Thyroid gland (tissue), 4 donors: ENCODE measurements around the gene CLEC2L. TPM values are rescaled to one million over a fixed set of nuclear protein-coding genes. Genes with fewer than 3 reads are reported as not detected.

Experiments
- DNase-seq, 2 donors: peaks; one replicate each; pipeline ENCODE4 v3.0.0-alpha.2; 2019
- H3K27ac ChIP-seq, 3 donors: fragments of 200-600 bp; sonication (generic); 1 replicate in 2 of 3; 2 replicates in 1 of 3; pipeline ENCODE4 v1.5.1; 2016 to 2019; ENCODE audit warnings: mild to moderate bottlenecking in 1 of 3, moderate library complexity in 1 of 3
- H3K27me3 ChIP-seq: fragments of 200-600 bp; sonication (generic); one replicate; pipeline ENCODE4 v1.5.1; 2019
- H3K36me3 ChIP-seq, 2 donors: fragments of 200-600 bp; sonication (generic); one replicate each; pipeline ENCODE4 v1.5.1; 2016 to 2019
- H3K4me1 ChIP-seq, 2 donors: fragments of 200-600 bp; sonication (generic); one replicate each; pipeline ENCODE4 v1.5.1; 2017 to 2019
- H3K4me3 ChIP-seq, 3 donors: fragments of 200-600 bp; sonication (generic); replicated peaks in 1 of 3; 1 replicate in 2 of 3; 2 replicates in 1 of 3; pipeline ENCODE4 v1.5.1; 2016; ENCODE audit warnings: mild to moderate bottlenecking in 1 of 3
- H3K9me3 ChIP-seq: fragments of 200-600 bp; sonication (generic); one replicate; pipeline ENCODE4 v1.5.1; 2017
- CTCF ChIP-seq, 6 experiments: fragments of 200-600 bp in 3 of 6; fragments of 450-650 bp in 3 of 6; sonication (generic) in 3 of 6; IDR thresholded peaks; one replicate each; pipeline ENCODE4 v1.5.1; 2016 to 2019; ENCODE audit warnings: antibody characterized with exemption in 6 of 6, mild to moderate bottlenecking in 2 of 6, inconsistent platforms in 1 of 6, moderate library complexity in 1 of 6
- POLR2A ChIP-seq, 2 donors: fragments of 450-650 bp; IDR thresholded peaks; one replicate each; pipeline ENCODE4 v1.6.1; 2017; ENCODE audit warnings: antibody characterized with exemption in 2 of 2, mild to moderate bottlenecking in 2 of 2, moderate library complexity in 1 of 2
- WGBS, 2 donors: methylation state at CpG; one replicate each; pipeline ENCODE4 v1.1.5; 2017; 5-methylcytosine and 5-hydroxymethylcytosine counted together
- intact Hi-C: fragments of 100-400 bp; cut with DNase I; formaldehyde crosslinking; loops from one replicate; pipeline ENCODE4 v1.15.1; 2023
- total RNA-seq, 4 donors: library from RNA; depleted of rRNA; stranded (reverse); fragments of >200 nt; gene quantifications; one replicate each; pipeline ENCODE4 v1.2.3, GENCODE V29; 2016

CLEC2L gene
- total RNA-seq, 4 donors from 2014 or later: not detected

DNA sequence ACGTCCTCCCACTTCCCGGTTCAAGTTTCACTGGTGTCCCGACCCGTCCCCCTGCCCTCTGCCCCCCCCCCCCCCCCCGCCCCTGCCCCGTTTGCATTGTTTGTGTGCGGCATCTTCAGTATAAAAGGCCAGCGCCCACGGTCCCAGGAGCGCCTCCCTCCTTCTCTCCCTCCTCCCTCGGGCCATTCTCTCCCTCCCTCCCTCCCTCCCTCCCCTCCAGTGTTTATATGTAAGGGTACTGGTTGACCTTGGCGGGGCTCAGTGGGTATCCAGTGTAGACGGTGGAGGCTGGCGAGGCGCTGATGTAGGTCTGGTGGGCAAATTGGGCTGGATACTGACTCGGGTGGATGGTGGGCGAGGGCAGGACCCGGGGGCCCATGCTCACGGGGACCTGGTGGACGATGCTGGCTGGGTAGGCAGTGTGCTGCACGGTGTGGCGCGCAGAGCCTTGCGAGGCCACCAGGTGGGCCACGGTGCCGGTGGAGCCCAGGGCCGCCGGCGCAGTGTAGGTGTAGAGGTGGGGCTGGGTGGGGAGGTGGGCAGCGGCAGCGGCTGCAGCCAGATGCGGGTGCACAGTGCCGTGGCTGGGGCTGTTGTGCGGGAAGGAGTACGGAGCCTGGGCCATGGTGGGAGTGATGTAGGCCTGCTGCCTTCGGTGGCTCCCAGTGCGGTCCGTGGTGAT is 49.4 kb downstream of the CLEC2L start:
- TF ChIP-seq POLR2A (IDR thresholded peaks at IDR 0.05) (no peak), CTCF (IDR thresholded peaks at IDR 0.05) (no peak)
- no peaks in the 10 kb centered on the region for H3K4me1 ChIP-seq
- H3K27ac ChIP-seq: no peak overlapping the region
- intact Hi-C loops: no loop called here
- DNase-seq: no peak
- no peaks in the 10 kb centered on the region for H3K27me3 ChIP-seq
- H3K9me3 ChIP-seq: no peaks in the 10 kb centered on the region
- H3K4me3 ChIP-seq: no peak overlapping the region
- 92 to 93% methylated on average over 38 of the region's 38 CpGs for WGBS, 2 donors
- peaks cover 18 to 19% of the 10 kb centered on the region in 2 donors for H3K36me3 ChIP-seq

DNA sequence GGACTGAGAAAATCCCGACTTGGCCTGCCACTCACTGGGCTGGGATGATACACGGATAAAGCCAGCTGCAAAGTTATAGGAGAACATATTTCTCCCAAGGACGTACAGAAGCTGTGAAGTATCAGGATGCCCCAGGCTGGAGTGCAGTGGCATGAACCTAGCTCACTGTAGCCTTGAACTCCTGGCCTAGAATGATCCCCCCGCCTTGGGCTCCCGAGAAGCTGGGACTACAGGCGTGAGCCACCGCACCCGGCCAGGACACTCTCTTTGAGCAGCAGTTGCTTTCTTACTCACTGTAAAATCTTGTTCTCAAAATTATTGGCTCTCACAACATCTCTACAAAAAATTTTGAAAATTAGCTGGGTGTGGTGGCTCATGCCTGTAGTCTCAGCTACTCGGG is 50.4 kb downstream of the CLEC2L start:
- TF ChIP-seq CTCF (IDR thresholded peaks at IDR 0.05) (no peak), POLR2A (IDR thresholded peaks at IDR 0.05) (no peak)
- H3K36me3 ChIP-seq: peaks cover 18 to 19% of the 10 kb centered on the region in 2 donors
- 96 to 97% methylated on average over 9 of the region's 9 CpGs for WGBS, 2 donors
- no peak overlapping the region for H3K4me3 ChIP-seq
- DNase-seq: no peak
- no peak overlapping the region for H3K27ac ChIP-seq
- intact Hi-C loops: no loop called here
- no peaks in the 10 kb centered on the region for H3K4me1 ChIP-seq
- no peaks in the 10 kb centered on the region for H3K9me3 ChIP-seq
- H3K27me3 ChIP-seq: no peaks in the 10 kb centered on the region

DNA sequence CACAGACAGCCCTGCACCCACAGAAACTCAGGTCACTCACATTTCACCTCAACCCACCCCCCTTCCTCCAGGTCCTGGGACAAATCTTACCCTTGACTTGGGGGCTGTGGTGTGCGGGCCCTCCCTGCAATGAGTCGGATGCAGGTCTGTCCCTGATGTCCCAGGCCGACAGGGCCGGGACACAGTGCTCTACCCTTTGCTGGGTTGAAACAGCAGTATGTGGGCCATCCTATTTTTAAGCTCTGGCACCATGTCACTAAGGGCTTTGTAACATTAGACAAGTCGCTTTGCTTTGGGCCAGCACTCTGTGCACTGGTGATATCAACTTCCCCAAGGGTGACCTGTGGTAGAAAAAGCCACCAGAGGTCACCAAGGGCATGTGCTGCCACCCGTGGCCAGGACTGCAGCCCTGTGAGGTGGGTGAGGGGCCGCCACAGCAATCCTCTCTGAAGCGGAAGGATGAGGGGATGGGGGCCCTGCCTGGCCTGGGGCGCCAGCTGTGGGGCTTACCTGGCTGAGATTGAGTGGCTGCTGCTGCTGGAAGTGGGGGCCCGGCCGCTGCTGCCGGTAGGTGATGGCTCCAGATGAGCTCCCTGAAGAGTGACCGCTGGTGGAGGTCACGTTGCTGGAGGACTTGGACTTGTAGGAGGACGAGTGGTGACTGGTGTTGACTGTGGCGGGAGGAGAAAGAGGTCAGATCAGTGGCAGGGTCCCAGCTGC is 51.3 kb downstream of the CLEC2L start:
- Histone ChIP-seq H3K36me3 (peaks cover 18 to 19% of the 10 kb centered on the region in 2 donors), H3K4me3 (no peak overlapping the region), H3K27ac (no peak overlapping the region), H3K27me3 (no peaks in the 10 kb centered on the region), H3K4me1 (no peaks in the 10 kb centered on the region), H3K9me3 (no peaks in the 10 kb centered on the region)
- TF ChIP-seq CTCF (IDR thresholded peaks at IDR 0.05) (no peak), POLR2A (IDR thresholded peaks at IDR 0.05) (no peak)
- DNase-seq: no peak
- intact Hi-C loops: no loop called here
- 90 to 92% methylated on average over 14 to 15 of the region's 16 CpGs for WGBS, 2 donors

DNA sequence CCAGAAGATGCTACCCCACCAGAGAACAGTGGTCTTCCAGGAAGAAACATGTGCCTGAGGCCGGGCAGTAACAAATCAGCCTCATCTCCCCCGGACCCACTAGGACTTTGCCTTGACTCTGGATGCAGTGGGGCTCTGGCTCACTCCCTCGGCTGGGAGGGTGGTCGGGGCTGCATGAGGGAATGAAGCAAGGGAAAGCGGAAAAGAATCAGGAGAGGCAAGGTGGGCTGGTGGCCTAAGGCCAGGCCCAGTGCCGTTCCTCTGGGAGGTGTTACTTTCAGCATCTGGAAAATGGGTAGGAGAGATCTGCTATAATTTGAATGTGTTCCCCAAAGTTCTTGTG is 51.8 kb downstream of the CLEC2L start:
- WGBS, 2 donors: 96 to 98% methylated on average over 6 of the region's 6 CpGs
- no peak for DNase-seq
- Histone ChIP-seq H3K4me1 (no peaks in the 10 kb centered on the region), H3K4me3 (no peak overlapping the region), H3K9me3 (no peaks in the 10 kb centered on the region), H3K27ac (no peak overlapping the region), H3K36me3 (peaks cover 18 to 19% of the 10 kb centered on the region in 2 donors), H3K27me3 (no peaks in the 10 kb centered on the region)
- intact Hi-C loops: no loop called here
- no peak for TF ChIP-seq CTCF (IDR thresholded peaks at IDR 0.05)
- TF ChIP-seq POLR2A (IDR thresholded peaks at IDR 0.05): no peak
